Tibial nerve (tissue), 4 donors: Measurements from ENCODE around the gene ARPC5L. TPM values are rescaled to one million over a fixed set of nuclear protein-coding genes. Genes with fewer than 3 reads are reported as not detected.
"Not testable (repeated sequence)": the region's sequence is repeated elsewhere in the genome, so short reads cannot be mapped to it uniquely, and the experiment has no call there.

Experiments used
- DNase-seq, 2 donors: peaks; one replicate each; pipeline ENCODE4 v3.0.0-alpha.2; 2019; ENCODE audit warnings: low spot score in 2 of 2
- H3K27ac ChIP-seq, 4 donors: fragments of 200-600 bp; sonication (generic) in 3 of 4; one replicate each; pipeline ENCODE4 v1.5.1; 2017 to 2019; ENCODE audit warnings: mild to moderate bottlenecking in 1 of 4
- H3K27me3 ChIP-seq, 2 donors: fragments of 200-600 bp; sonication (generic) in 1 of 2; one replicate each; pipeline versions ENCODE4 v1.5.1 to v1.6.0; 2017 to 2019
- H3K36me3 ChIP-seq, 3 donors: fragments of 200-600 bp; sonication (generic); one replicate each; pipeline ENCODE4 v1.5.1; 2018 to 2019
- H3K4me1 ChIP-seq, 4 donors: fragments of 200-600 bp; sonication (generic) in 3 of 4; one replicate each; pipeline ENCODE4 v1.5.1; 2017 to 2019
- H3K4me3 ChIP-seq, 4 donors: fragments of 200-600 bp; sonication (generic) in 3 of 4; one replicate each; pipeline ENCODE4 v1.5.1; 2017 to 2019; ENCODE audit warnings: mild to moderate bottlenecking in 1 of 4, moderate library complexity in 1 of 4
- H3K9me3 ChIP-seq, 4 donors: fragments of 200-600 bp; sonication (generic) in 3 of 4; one replicate each; pipeline ENCODE4 v1.5.1; 2017 to 2019
- CTCF ChIP-seq, 5 experiments: fragments of 200-600 bp in 3 of 5; fragments of 450-650 bp in 2 of 5; sonication (generic) in 3 of 5; IDR thresholded peaks; one replicate each; pipeline ENCODE4 v1.5.1; 2016 to 2019; ENCODE audit warnings: antibody characterized with exemption in 5 of 5, mild to moderate bottlenecking in 3 of 5, moderate library complexity in 2 of 5
- EP300 ChIP-seq, 2 donors: sonication (generic); formaldehyde crosslinking; IDR thresholded peaks; one replicate each; pipeline ENCODE4 v1.6.1; 2017; ENCODE audit warnings: antibody characterized with exemption in 2 of 2, mild to moderate bottlenecking in 1 of 2
- POLR2A ChIP-seq, 2 donors: fragments of 450-650 bp; IDR thresholded peaks; one replicate each; pipeline ENCODE4 v1.6.1; 2017; ENCODE audit warnings: antibody characterized with exemption in 2 of 2, mild to moderate bottlenecking in 2 of 2, moderate library complexity in 2 of 2
- WGBS, 2 donors: methylation state at CpG; one replicate each; pipeline ENCODE4 v1.1.5; 2018; 5-methylcytosine and 5-hydroxymethylcytosine counted together
- total RNA-seq, 4 donors: library from RNA; depleted of rRNA; stranded (reverse); fragments of >200 nt; gene quantifications; one replicate each; pipeline ENCODE4 v1.1.0, GENCODE V29; 2016

ARPC5L gene
- total RNA-seq, 4 donors from 2014 or later, result 21.6 to 25.3 (median 24.2) TPM

GRCh38 chr9:124830593-124830992 lies 31.3 kb upstream of the ARPC5L start:
- Histone ChIP-seq H3K27me3 (no peaks in the 10 kb centered on the region), H3K4me1 (peaks cover 0 to 50% (median 18%) of the 10 kb centered on the region in 4 donors), H3K36me3 (no peaks in the 10 kb centered on the region), H3K27ac (no peak overlapping the region), H3K9me3 (no peaks in the 10 kb centered on the region), H3K4me3 (no peak overlapping the region)
- WGBS, 2 donors, result 71 to 87% methylated on average over 4 of the region's 4 CpGs
- DNase-seq, result no peak
- no peak for TF ChIP-seq POLR2A (IDR thresholded peaks at IDR 0.05)
- no peak for TF ChIP-seq EP300 (IDR thresholded peaks at IDR 0.05)
- TF ChIP-seq CTCF (IDR thresholded peaks at IDR 0.05), result no peak

GRCh38 chr9:124831642-124832364 lies 30.1 kb upstream of the ARPC5L start:
- no peaks in the 10 kb centered on the region for H3K27me3 ChIP-seq
- no peaks in the 10 kb centered on the region for H3K36me3 ChIP-seq

GRCh38 chr9:124834591-124834990 lies 27.3 kb upstream of the ARPC5L start:
- Histone ChIP-seq H3K27me3 (no peaks in the 10 kb centered on the region), H3K36me3 (no peaks in the 10 kb centered on the region), H3K4me1 (peaks cover 0 to 49% (median 18%) of the 10 kb centered on the region in 4 donors), H3K4me3 (no peak overlapping the region), H3K27ac (peak overlapping the region; percentile 12 to 85 (median 52)), H3K9me3 (no peaks in the 10 kb centered on the region)
- TF ChIP-seq EP300 (IDR thresholded peaks at IDR 0.05), result no peak
- no peak for TF ChIP-seq POLR2A (IDR thresholded peaks at IDR 0.05)
- TF ChIP-seq CTCF (IDR thresholded peaks at IDR 0.05), result no peak
- 41 to 59% methylated on average over 6 to 7 of the region's 7 CpGs for WGBS, 2 donors
- DNase-seq, result no peak

More at GRCh38 chr9:124831642-124832364, 30.1 kb upstream of the ARPC5L start:
- Histone ChIP-seq H3K4me1 (peaks cover 0 to 57% (median 18%) of the 10 kb centered on the region in 4 donors), H3K27ac (peak overlapping the region in 2 of 4 donors; percentile 76 to 86), H3K9me3 (no peaks in the 10 kb centered on the region), H3K4me3 (no peak overlapping the region)
- TF ChIP-seq CTCF (IDR thresholded peaks at IDR 0.05) (no peak), EP300 (IDR thresholded peaks at IDR 0.05) (no peak), POLR2A (IDR thresholded peaks at IDR 0.05) (no peak)
- DNase-seq, result no peak
- 68 to 75% methylated on average over 7 to 9 of the region's 9 CpGs for WGBS, 2 donors

GRCh38 chr9:124835026-124835557 lies 26.8 kb upstream of the ARPC5L start:
- Histone ChIP-seq H3K36me3 (no peaks in the 10 kb centered on the region), H3K27me3 (no peaks in the 10 kb centered on the region), H3K9me3 (no peaks in the 10 kb centered on the region), H3K4me1 (peaks cover 0 to 52% (median 18%) of the 10 kb centered on the region in 4 donors), H3K27ac (peak overlapping the region; percentile 12 to 85 (median 52)), H3K4me3 (no peak overlapping the region)
- peak; percentile 72 to 74 for DNase-seq
- peak in 1 of 2 donors; percentile 42 for TF ChIP-seq EP300 (IDR thresholded peaks at IDR 0.05)
- TF ChIP-seq POLR2A (IDR thresholded peaks at IDR 0.05), result no peak
- 27 to 42% methylated on average over 6 of the region's 13 CpGs for WGBS, 2 donors

GRCh38 chr9:124838132-124838531 lies 23.8 kb upstream of the ARPC5L start:
- not testable (repeated sequence) for DNase-seq, H3K27me3 ChIP-seq, H3K36me3 ChIP-seq, H3K4me3 ChIP-seq, H3K9me3 ChIP-seq, H3K27ac ChIP-seq
- H3K4me1 ChIP-seq, result peaks cover 0 to 35% (median 11%) of the 10 kb centered on the region in 4 donors
- 66 to 70% methylated on average over 4 to 5 of the region's 5 CpGs for WGBS, 2 donors

- Histone ChIP-seq H3K4me1 (peaks cover 0 to 35% (median 11%) of the 10 kb centered on the region in 4 donors), H3K4me3 (peak overlapping the region in 1 of 4 donors; percentile 26)
- not testable (repeated sequence) for H3K36me3 ChIP-seq, H3K27me3 ChIP-seq, H3K27ac ChIP-seq, DNase-seq, H3K9me3 ChIP-seq
- 78 to 86% methylated on average over 15 to 31 of the region's 52 CpGs for WGBS, 2 donors
These were observed 23.2 kb upstream of the ARPC5L start for GRCh38 chr9:124838567-124839275.
